Parathyroid adenoma (tissue), 2 donors: ENCODE results near the gene SGIP1.
"Not testable (repeated sequence)": the region's sequence is repeated elsewhere in the genome, so short reads cannot be mapped to it uniquely, and the experiment has no call there.

Source experiments
- H2AFZ ChIP-seq: fragments of 300-600 bp; sonication (generic); one replicate; pipeline ENCODE4 v1.7.0; 2017; ENCODE audit warnings: antibody characterized with exemption, mild to moderate bottlenecking
- H3K27ac ChIP-seq: fragments of 300-600 bp; sonication (generic); one replicate; pipeline ENCODE4 v1.7.0; 2017
- H3K27me3 ChIP-seq: fragments of 300-600 bp; sonication (generic); one replicate; pipeline ENCODE4 v1.7.0; 2017; ENCODE audit warnings: low read length; ENCODE audit not compliant: control insufficient read depth, insufficient read depth
- H3K36me3 ChIP-seq: fragments of 300-600 bp; sonication (generic); one replicate; pipeline ENCODE4 v1.7.0; 2017; ENCODE audit warnings: low read length; ENCODE audit not compliant: control insufficient read depth, insufficient read depth
- H3K4me1 ChIP-seq: fragments of 300-600 bp; sonication (generic); one replicate; pipeline ENCODE4 v1.7.0; 2017; ENCODE audit warnings: control low read depth
- H3K4me2 ChIP-seq: fragments of 300-600 bp; sonication (generic); one replicate; pipeline ENCODE4 v1.7.0; 2017; ENCODE audit warnings: low read length
- H3K4me3 ChIP-seq: fragments of 300-600 bp; sonication (generic); one replicate; pipeline ENCODE4 v1.7.0; 2017; ENCODE audit warnings: low read depth, low read length
- H3K79me2 ChIP-seq: fragments of 300-600 bp; sonication (generic); one replicate; pipeline ENCODE4 v1.7.0; 2017; ENCODE audit warnings: control low read depth
- H3K9ac ChIP-seq: fragments of 300-600 bp; sonication (generic); one replicate; pipeline ENCODE4 v1.7.0; 2017; ENCODE audit warnings: mild to moderate bottlenecking
- H3K9me3 ChIP-seq: fragments of 300-600 bp; sonication (generic); one replicate; pipeline ENCODE4 v1.7.0; 2017; ENCODE audit warnings: low read length; ENCODE audit not compliant: control insufficient read depth
- TF ChIP-seq, protein P1 (sequence below): fragments of 300-600 bp; sonication (generic); IDR thresholded peaks from one replicate; pipeline ENCODE4 v1.7.0; 2017; ENCODE audit warnings: antibody characterized with exemption, mild to moderate bottlenecking
- donor health status: primary hyperparathyroidism.

SGIP1 gene

GRCh38 chr1:66778969-66779368 lies 245.0 kb downstream of the SGIP1 start:
- H3K79me2 ChIP-seq: no peaks in the 10 kb centered on the region

DNA sequence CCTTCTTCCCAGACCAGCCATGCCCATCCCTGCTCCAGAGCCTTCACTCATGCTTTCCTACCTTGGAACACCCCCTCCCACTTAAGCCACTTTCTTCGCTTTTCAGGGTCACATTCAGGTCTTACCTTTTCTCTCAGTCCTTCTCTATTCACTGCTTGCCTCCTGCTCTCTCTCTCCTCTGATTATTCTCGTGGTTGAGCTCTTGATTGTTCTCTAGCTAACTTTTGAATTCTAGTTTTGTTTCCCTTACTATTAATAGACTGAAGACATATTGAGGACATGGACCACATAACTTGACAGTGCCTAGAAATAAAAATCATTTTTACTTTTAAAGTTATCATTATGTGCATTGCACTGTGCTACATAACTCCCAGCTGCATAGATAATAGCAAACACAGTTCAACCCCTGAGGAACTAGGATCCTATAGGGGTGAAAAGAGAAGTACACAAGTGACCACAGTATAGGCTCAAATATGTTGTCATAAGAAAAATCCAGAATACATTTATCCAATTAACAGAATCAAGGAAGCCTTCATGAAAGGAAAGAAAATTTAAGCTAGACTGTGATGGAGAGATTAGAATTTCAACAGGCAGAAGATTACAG lies 245.6 kb downstream of the SGIP1 start:
- no peak overlapping the region for H2AFZ ChIP-seq
- no peaks in the 10 kb centered on the region for H3K4me1 ChIP-seq
- H3K9me3 ChIP-seq: no peaks in the 10 kb centered on the region
- H3K36me3 ChIP-seq: no peaks in the 10 kb centered on the region
- TF ChIP-seq, protein P1, sequence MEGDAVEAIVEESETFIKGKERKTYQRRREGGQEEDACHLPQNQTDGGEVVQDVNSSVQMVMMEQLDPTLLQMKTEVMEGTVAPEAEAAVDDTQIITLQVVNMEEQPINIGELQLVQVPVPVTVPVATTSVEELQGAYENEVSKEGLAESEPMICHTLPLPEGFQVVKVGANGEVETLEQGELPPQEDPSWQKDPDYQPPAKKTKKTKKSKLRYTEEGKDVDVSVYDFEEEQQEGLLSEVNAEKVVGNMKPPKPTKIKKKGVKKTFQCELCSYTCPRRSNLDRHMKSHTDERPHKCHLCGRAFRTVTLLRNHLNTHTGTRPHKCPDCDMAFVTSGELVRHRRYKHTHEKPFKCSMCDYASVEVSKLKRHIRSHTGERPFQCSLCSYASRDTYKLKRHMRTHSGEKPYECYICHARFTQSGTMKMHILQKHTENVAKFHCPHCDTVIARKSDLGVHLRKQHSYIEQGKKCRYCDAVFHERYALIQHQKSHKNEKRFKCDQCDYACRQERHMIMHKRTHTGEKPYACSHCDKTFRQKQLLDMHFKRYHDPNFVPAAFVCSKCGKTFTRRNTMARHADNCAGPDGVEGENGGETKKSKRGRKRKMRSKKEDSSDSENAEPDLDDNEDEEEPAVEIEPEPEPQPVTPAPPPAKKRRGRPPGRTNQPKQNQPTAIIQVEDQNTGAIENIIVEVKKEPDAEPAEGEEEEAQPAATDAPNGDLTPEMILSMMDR: no peak
- no peak overlapping the region for H3K9ac ChIP-seq
- H3K79me2 ChIP-seq: no peaks in the 10 kb centered on the region
- H3K4me3 ChIP-seq: no peak overlapping the region
- H3K4me2 ChIP-seq: no peak overlapping the region
- no peak overlapping the region for H3K27ac ChIP-seq
- no peaks in the 10 kb centered on the region for H3K27me3 ChIP-seq

More at GRCh38 chr1:66778969-66779368, 245.0 kb downstream of the SGIP1 start:
- H3K4me1 ChIP-seq: no peaks in the 10 kb centered on the region
- no peaks in the 10 kb centered on the region for H3K9me3 ChIP-seq
- H3K4me2 ChIP-seq: no peak overlapping the region
- H3K4me3 ChIP-seq: no peak overlapping the region
- no peaks in the 10 kb centered on the region for H3K36me3 ChIP-seq
- TF ChIP-seq, protein P1: no peak
- H3K9ac ChIP-seq: no peak overlapping the region
- no peaks in the 10 kb centered on the region for H3K27me3 ChIP-seq
- no peak overlapping the region for H2AFZ ChIP-seq
- no peak overlapping the region for H3K27ac ChIP-seq

DNA sequence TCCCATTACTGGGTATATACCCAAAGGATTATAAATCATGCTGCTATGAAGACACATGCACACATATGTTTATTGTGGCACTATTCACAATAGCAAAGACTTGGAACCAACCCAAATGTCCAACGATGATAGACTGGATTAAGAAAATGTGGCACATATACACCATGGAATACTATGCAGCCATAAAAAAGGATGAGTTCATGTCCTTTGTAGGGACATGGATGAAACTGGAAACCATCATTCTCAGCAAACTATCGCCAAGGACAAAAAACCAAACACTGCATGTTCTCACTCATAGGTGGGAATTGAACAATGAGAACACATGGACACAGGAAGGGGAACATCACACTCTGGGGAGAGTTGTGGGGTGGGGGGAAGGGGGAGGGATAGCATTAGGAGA lies 251.8 kb downstream of the SGIP1 start:
- H3K27me3 ChIP-seq, H3K9me3 ChIP-seq, H2AFZ ChIP-seq: not testable (repeated sequence)

DNA sequence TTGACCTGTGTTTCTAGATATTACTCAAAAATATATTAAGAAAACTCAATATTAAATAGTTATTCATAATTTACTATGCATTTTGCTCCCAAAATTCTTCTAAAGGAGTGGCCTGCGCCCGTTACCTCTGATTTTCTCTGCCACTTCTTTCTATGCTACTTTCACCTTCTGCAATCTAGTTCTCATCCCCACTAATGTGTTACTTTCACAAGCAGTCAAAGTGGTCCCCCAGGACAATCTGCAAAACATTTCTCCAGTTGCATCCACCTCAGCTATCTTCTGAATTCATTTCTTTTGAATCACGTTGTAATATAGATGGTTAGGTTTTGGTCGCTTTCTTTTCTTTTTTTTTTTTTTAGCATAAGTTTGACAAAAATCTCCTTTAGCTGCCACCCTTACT lies 253.7 kb downstream of the SGIP1 start:
- TF ChIP-seq, protein P1: no peak
- H3K4me3 ChIP-seq: no peak overlapping the region
- H3K4me1 ChIP-seq: no peaks in the 10 kb centered on the region
- no peaks in the 10 kb centered on the region for H3K79me2 ChIP-seq
- no peaks in the 10 kb centered on the region for H3K9me3 ChIP-seq
- H3K4me2 ChIP-seq: no peak overlapping the region
- H3K27ac ChIP-seq: no peak overlapping the region
- no peaks in the 10 kb centered on the region for H3K36me3 ChIP-seq
- no peak overlapping the region for H2AFZ ChIP-seq
- H3K27me3 ChIP-seq: no peaks in the 10 kb centered on the region
- H3K9ac ChIP-seq: no peak overlapping the region

More for the DNA sequence above, 251.8 kb downstream of the SGIP1 start:
- H3K4me1 ChIP-seq, H3K4me2 ChIP-seq, H3K79me2 ChIP-seq, H3K36me3 ChIP-seq, H3K4me3 ChIP-seq, H3K9ac ChIP-seq, H3K27ac ChIP-seq: not testable (repeated sequence)

- no peaks in the 10 kb centered on the region for H3K4me1 ChIP-seq
- no peaks in the 10 kb centered on the region for H3K79me2 ChIP-seq
- H3K27ac ChIP-seq: no peak overlapping the region
- no peak overlapping the region for H3K9ac ChIP-seq
- H3K9me3 ChIP-seq: no peaks in the 10 kb centered on the region
- TF ChIP-seq, protein P1: no peak
- no peaks in the 10 kb centered on the region for H3K36me3 ChIP-seq
- no peak overlapping the region for H3K4me2 ChIP-seq
- no peaks in the 10 kb centered on the region for H3K27me3 ChIP-seq
- H2AFZ ChIP-seq: no peak overlapping the region
- H3K4me3 ChIP-seq: no peak overlapping the region
Observed at GRCh38 chr1:66788231-66788939, 254.4 kb downstream of the SGIP1 start.
